Endothelial cell of umbilical vein (primary cell): Measurements from ENCODE around the gene TAF12. TPM values are rescaled to one million over a fixed set of nuclear protein-coding genes. Genes with fewer than 3 reads are reported as not detected.
A peak's percentile ranks its signal among the peaks of the same experiment; 100 is the strongest.

Source experiments
- BruUV-seq: library from RNA; stranded (reverse); fragments of 400-500 nt; replicated peaks from 2 replicates; lab custom pipeline; 2021; lab: Mats Ljungman, UMichigan
- CTCF ChIA-PET: fragments of 300-600, 350-600 bp; sonication (Branson Sonifier 250); formaldehyde crosslinking; loops from one replicate; lab custom pipeline; 2021; ENCODE audit warnings: antibody characterized with exemption, inconsistent platforms; lab: Charles Lee
- POLR2A ChIA-PET: fragments of 300-600, 350-600 bp; sonication (Branson Sonifier 250); formaldehyde crosslinking; loops from one replicate; lab custom pipeline; 2021; ENCODE audit warnings: antibody characterized with exemption, inconsistent platforms; lab: Charles Lee
- DNase-seq: peaks from one replicate; pipeline ENCODE4 v3.0.0-alpha.2; 2011; ENCODE audit warnings: low read depth, low spot score
- FAIRE-seq: peaks from 2 replicates; lab custom pipeline; 2011; peaks lifted over from hg19 to GRCh38; lab: Jason Lieb, UNC
- H2AFZ ChIP-seq: 2 replicates; pipeline ENCODE4 v1.6.0; 2012; ENCODE audit warnings: low read depth, low read length, control low read depth, inconsistent platforms
- H3K27ac ChIP-seq: 2 replicates; pipeline ENCODE4 v1.5.1; 2011; ENCODE audit warnings: low read depth, mild to moderate bottlenecking, control low read depth, low read length, moderate library complexity; ENCODE audit not compliant: insufficient read depth
- H3K27me3 ChIP-seq, 2 experiments: 2 replicates each; pipeline versions ENCODE4 v1.6.0 to v1.6.1; 2011; ENCODE audit warnings: low read length in 2 of 2, mixed read lengths in 1 of 2; ENCODE audit not compliant: control insufficient read depth in 2 of 2, insufficient read depth in 2 of 2
- H3K36me3 ChIP-seq, 2 experiments: 2 replicates in 1 of 2; 3 replicates in 1 of 2; pipeline ENCODE4 v1.5.1; 2011; ENCODE audit warnings: low read length in 2 of 2, mild to moderate bottlenecking in 1 of 2, moderate library complexity in 1 of 2; ENCODE audit not compliant: control insufficient read depth in 2 of 2, insufficient read depth in 2 of 2; ENCODE audit errors: extremely low read depth in 1 of 2
- H3K4me1 ChIP-seq: 3 replicates; pipeline ENCODE4 v1.5.1; 2011; ENCODE audit warnings: mild to moderate bottlenecking, low read length; ENCODE audit not compliant: control insufficient read depth, insufficient read depth; ENCODE audit errors: extremely low read depth
- H3K4me2 ChIP-seq: 2 replicates; pipeline ENCODE4 v1.6.1; 2011; ENCODE audit warnings: low read length, control low read depth, mixed read lengths; ENCODE audit not compliant: insufficient read depth
- H3K4me3 ChIP-seq, 3 experiments: fragments of 200-600 bp in 1 of 3; sonication (generic), shearing (Covaris generic) in 1 of 3; replicated peaks in 1 of 3; 2 replicates each; pipeline ENCODE4 v1.5.1; 2011 to 2016; ENCODE audit warnings: control low read depth in 3 of 3, low read length in 3 of 3, mild to moderate bottlenecking in 2 of 3, inconsistent platforms in 1 of 3, low read depth in 1 of 3, moderate library complexity in 1 of 3; ENCODE audit not compliant: insufficient read depth in 1 of 3
- H3K79me2 ChIP-seq: 2 replicates; pipeline ENCODE4 v1.6.0; 2012; ENCODE audit warnings: low read length, inconsistent platforms; ENCODE audit not compliant: control insufficient read depth, insufficient read depth
- H3K9ac ChIP-seq: replicated peaks from 2 replicates; pipeline ENCODE3; 2011; ENCODE audit warnings: low read length, control low read depth; ENCODE audit not compliant: insufficient read depth; ENCODE audit errors: extremely low read depth
- H3K9me1 ChIP-seq: replicated peaks from 3 replicates; pipeline ENCODE4 v1.6.0; 2011; ENCODE audit warnings: mild to moderate bottlenecking, low read length; ENCODE audit not compliant: control insufficient read depth, insufficient read depth; ENCODE audit errors: extremely low read depth
- H3K9me3 ChIP-seq: replicated peaks from 2 replicates; pipeline ENCODE4 v1.5.1; 2012; ENCODE audit warnings: low read length, inconsistent platforms; ENCODE audit not compliant: control insufficient read depth, insufficient read depth
- H4K20me1 ChIP-seq: replicated peaks from 2 replicates; pipeline ENCODE3; 2011; ENCODE audit warnings: mild to moderate bottlenecking, low read length; ENCODE audit not compliant: control insufficient read depth, insufficient read depth; ENCODE audit errors: extremely low read depth
- EZH2 ChIP-seq: IDR thresholded peaks from 2 replicates; pipeline ENCODE4 v1.6.1; 2012; ENCODE audit warnings: borderline replicate concordance, low read depth, mild to moderate bottlenecking, moderate library complexity, low read length, inconsistent platforms; ENCODE audit not compliant: severe bottlenecking
- FOS ChIP-seq: IDR thresholded peaks from 2 replicates; pipeline ENCODE4 v1.6.1; 2011; ENCODE audit warnings: mild to moderate bottlenecking, low read length, moderate library complexity, borderline replicate concordance; ENCODE audit not compliant: insufficient read depth
- GATA2 ChIP-seq: IDR thresholded peaks from 2 replicates; pipeline ENCODE4 v1.7.0; 2011; ENCODE audit warnings: low read depth, mild to moderate bottlenecking, moderate library complexity, mixed read lengths, low read length; ENCODE audit not compliant: insufficient read length, insufficient read depth
- JUN ChIP-seq: IDR thresholded peaks from 2 replicates; pipeline ENCODE4 v1.6.1; 2011; ENCODE audit warnings: borderline replicate concordance, low read depth; ENCODE audit not compliant: insufficient read length, insufficient read depth
- MYC ChIP-seq: IDR thresholded peaks from one replicate; pipeline ENCODE4 v1.6.1; 2011; ENCODE audit warnings: mild to moderate bottlenecking, low read depth, low read length
- POLR2A ChIP-seq: IDR thresholded peaks from 2 replicates; pipeline ENCODE4 v1.6.1; 2012; ENCODE audit warnings: low read depth, mild to moderate bottlenecking, control low read depth, low read length
- POLR2AphosphoS5 ChIP-seq: IDR thresholded peaks from 2 replicates; pipeline ENCODE4 v1.6.1; 2012; ENCODE audit warnings: low read depth, mild to moderate bottlenecking, control low read depth, low read length, moderate library complexity; ENCODE audit not compliant: insufficient read depth
- dilution Hi-C: fragments of 300-500 bp; cut with MboI; formaldehyde crosslinking; loops from one replicate; pipeline ENCODE4 v1.15.0; 2019; ENCODE audit warnings: low sequenced_read_pairs; ENCODE audit not compliant: extremely low pct_ligation_motif_present
- intact Hi-C: fragments of 100-400 bp; cut with micrococcal nuclease; formaldehyde crosslinking; loops from one replicate; pipeline ENCODE4 v1.10.0; 2022
- polyA plus RNA-seq, 4 experiments: library from polyadenylated mRNA; depleted of rRNA in 3 of 4; stranded (reverse) in 3 of 4; unstranded in 1 of 4; fragments of >200 nt; gene quantifications; 2 replicates each; pipeline versions ENCODE4 v1.2.1 to v1.2.3, GENCODE V29; 2011 to 2012; ENCODE audit warnings: missing spikeins in 1 of 4
- total RNA-seq: library from RNA; stranded (reverse); gene quantifications from 2 replicates; pipeline ENCODE4 v1.2.3, GENCODE V29; 2021
- TF ChIP-seq, protein P1 (sequence below): IDR thresholded peaks from 2 replicates; pipeline ENCODE4 v1.6.1; 2011; ENCODE audit not compliant: insufficient read depth, insufficient read length
- TF ChIP-seq, protein P2 (sequence below), 2 donors: IDR thresholded peaks; 1 replicate in 1 of 2; 2 replicates in 1 of 2; pipeline ENCODE4 v1.5.1; 2011; ENCODE audit warnings: low read length in 2 of 2, mild to moderate bottlenecking in 2 of 2, moderate library complexity in 2 of 2, control low read depth in 1 of 2, inconsistent platforms in 1 of 2, low read depth in 1 of 2; ENCODE audit not compliant: insufficient read depth in 1 of 2; ENCODE audit errors: extremely low read depth in 1 of 2

TAF12 gene
- total and polyA plus RNA-seq, 2 donors (not counting 3 experiments of a cell fraction or from before 2014, with no cell fraction given): 17.7 to 18.2 TPM

DNA sequence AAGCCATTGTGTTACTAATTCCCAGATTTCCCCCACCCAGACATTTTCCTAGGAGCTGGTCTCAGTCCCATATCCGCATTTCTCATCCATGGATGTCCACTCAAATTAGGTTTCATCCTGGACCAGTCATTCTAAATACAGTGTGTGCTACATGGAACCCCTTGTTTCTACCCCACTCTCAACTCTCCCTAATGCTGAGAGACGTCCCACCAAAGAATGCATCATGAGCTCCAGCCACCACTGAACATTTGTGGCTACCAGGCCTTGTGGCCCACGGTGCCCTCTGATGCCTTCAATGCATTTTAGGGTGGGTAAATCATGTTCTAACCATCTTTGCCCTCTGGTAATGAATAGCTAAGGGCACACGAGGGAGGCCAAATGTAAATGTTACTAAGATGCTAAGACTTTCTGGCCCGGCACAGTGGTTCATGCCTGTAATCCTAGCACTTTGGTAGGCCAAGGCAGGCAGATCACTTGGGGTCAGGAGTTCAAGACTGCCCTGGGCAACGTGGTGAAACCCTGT, 64.1 kb downstream of the TAF12 start:
- POLR2A ChIA-PET: interaction anchor here (0.6 to 4.3 kb wide), 7 partner anchors 8 to 67 kb away, joined by 3 to 59 read pairs (median 5); partner anchors contain the start of gene TRNAU1AP
- H3K9ac ChIP-seq: no peak overlapping the region
- CTCF ChIA-PET: interaction anchor here (0.9 to 4.7 kb wide), 5 partner anchors 10 to 62 kb away, joined by 3 to 44 read pairs (median 5); no protein-coding TSS in a partner anchor

DNA sequence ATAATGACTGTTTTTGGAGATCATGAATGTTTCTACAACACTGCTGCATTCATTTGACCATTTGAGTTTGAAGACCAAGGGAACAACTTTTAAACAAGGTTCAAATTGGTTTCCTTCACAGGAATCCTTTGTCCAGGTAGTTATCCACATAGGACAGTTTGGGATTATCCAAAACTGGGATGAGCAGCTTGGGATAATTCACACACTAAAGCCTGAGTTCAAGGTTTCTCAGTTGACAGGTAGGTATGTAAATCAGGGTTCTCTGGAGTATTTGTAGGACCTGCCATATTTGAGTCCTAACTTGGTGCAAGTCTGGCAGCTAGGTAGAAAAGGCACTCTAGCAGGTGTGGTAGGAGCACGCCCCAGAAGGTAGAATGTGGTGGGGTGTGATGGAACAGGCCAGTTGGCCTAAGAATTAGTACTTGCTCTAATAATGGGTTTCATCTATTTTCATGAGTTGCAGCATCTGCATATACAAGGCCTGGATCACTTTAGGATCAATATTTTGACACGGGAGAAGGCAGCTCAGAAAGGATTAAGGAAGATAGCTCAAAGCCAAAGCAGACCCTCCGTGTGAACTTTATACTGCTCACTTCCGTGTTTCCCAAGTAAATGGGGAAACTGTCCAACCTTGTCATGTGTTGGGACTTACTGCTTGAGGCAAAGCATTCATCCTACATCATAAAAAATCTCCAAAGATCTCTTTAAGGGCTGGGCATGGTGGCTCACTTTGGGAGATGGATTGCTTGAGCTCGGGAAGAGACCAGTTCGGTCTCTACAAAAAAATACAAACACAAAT, 64.9 kb downstream of the TAF12 start:
- DNase-seq (no peak), FAIRE-seq (no peak)
- intact Hi-C loops (no loop called here), dilution Hi-C loops (no loop called here)
- Histone ChIP-seq H3K79me2 (peaks cover 32% of the 10 kb centered on the region), H3K36me3 (peaks cover 18 to 24% of the 10 kb centered on the region in 2 experiments), H3K27me3 (no peaks in the 10 kb centered on the region), H3K9me1 (no peaks in the 10 kb centered on the region), H3K4me1 (peaks cover 28% of the 10 kb centered on the region), H3K4me2 (no peak overlapping the region), H2AFZ (no peak overlapping the region), H4K20me1 (peaks cover 4% of the 10 kb centered on the region), H3K4me3 (no peak overlapping the region), H3K9ac (no peak overlapping the region), H3K27ac (no peak overlapping the region), H3K9me3 (no peaks in the 10 kb centered on the region)
- no TSS peak for BruUV-seq
- TF ChIP-seq, protein P1, sequence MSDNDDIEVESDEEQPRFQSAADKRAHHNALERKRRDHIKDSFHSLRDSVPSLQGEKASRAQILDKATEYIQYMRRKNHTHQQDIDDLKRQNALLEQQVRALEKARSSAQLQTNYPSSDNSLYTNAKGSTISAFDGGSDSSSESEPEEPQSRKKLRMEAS: no peak
- TF ChIP-seq POLR2A: peak; percentile 67
- TF ChIP-seq FOS: no peak
- TF ChIP-seq, protein P2, sequence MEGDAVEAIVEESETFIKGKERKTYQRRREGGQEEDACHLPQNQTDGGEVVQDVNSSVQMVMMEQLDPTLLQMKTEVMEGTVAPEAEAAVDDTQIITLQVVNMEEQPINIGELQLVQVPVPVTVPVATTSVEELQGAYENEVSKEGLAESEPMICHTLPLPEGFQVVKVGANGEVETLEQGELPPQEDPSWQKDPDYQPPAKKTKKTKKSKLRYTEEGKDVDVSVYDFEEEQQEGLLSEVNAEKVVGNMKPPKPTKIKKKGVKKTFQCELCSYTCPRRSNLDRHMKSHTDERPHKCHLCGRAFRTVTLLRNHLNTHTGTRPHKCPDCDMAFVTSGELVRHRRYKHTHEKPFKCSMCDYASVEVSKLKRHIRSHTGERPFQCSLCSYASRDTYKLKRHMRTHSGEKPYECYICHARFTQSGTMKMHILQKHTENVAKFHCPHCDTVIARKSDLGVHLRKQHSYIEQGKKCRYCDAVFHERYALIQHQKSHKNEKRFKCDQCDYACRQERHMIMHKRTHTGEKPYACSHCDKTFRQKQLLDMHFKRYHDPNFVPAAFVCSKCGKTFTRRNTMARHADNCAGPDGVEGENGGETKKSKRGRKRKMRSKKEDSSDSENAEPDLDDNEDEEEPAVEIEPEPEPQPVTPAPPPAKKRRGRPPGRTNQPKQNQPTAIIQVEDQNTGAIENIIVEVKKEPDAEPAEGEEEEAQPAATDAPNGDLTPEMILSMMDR (IDR thresholded peaks at IDR 0.05; ENCODE audit: extremely low read depth in 1 of 2, insufficient read depth in 1 of 2, low read depth in 1 of 2, low read length in 2 of 2): no peak
- TF ChIP-seq MYC: no peak
- peak; percentile 36 for TF ChIP-seq POLR2AphosphoS5
- TF ChIP-seq JUN: no peak
- TF ChIP-seq GATA2: no peak
- no peak for TF ChIP-seq EZH2
- ChIA-PET CTCF (interaction anchor here (1.2 to 4.7 kb wide), 3 partner anchors 24 to 61 kb away, joined by 3 to 44 read pairs (median 6); no protein-coding TSS in a partner anchor), POLR2A (interaction anchor here (0.6 to 1.0 kb wide), 2 partner anchors 25 to 27 kb away, joined by 3 read pairs; partner anchors contain the start of gene TRNAU1AP)

More for the DNA sequence above, 64.1 kb downstream of the TAF12 start:
- DNase-seq (no peak), FAIRE-seq (peak; percentile 21)
- no peak overlapping the region for H3K4me3 ChIP-seq
- H3K9me3 ChIP-seq: no peaks in the 10 kb centered on the region
- no peak overlapping the region for H2AFZ ChIP-seq
- peaks cover 31% of the 10 kb centered on the region for H3K4me1 ChIP-seq
- peaks cover 4% of the 10 kb centered on the region for H4K20me1 ChIP-seq
- no peak for TF ChIP-seq FOS
- H3K27me3 ChIP-seq: no peaks in the 10 kb centered on the region
- H3K9me1 ChIP-seq: no peaks in the 10 kb centered on the region
- H3K36me3 ChIP-seq: peaks cover 18 to 23% of the 10 kb centered on the region in 2 experiments
- intact Hi-C loops: no loop called here
- no TSS peak for BruUV-seq
- dilution Hi-C loops: no loop called here
- no peak overlapping the region for H3K4me2 ChIP-seq
- H3K27ac ChIP-seq: no peak overlapping the region
- H3K79me2 ChIP-seq: peaks cover 32% of the 10 kb centered on the region
